Thyroid gland (tissue), 4 donors: Measurements from ENCODE around the gene THBD.

ENCODE experiments used
- CTCF ChIP-seq, 6 experiments: fragments of 200-600 bp in 3 of 6; fragments of 450-650 bp in 3 of 6; sonication (generic) in 3 of 6; IDR thresholded peaks; one replicate each; pipeline ENCODE4 v1.5.1; 2016 to 2019; ENCODE audit warnings: antibody characterized with exemption in 6 of 6, mild to moderate bottlenecking in 2 of 6, inconsistent platforms in 1 of 6, moderate library complexity in 1 of 6
- POLR2A ChIP-seq, 2 donors: fragments of 450-650 bp; IDR thresholded peaks; one replicate each; pipeline ENCODE4 v1.6.1; 2017; ENCODE audit warnings: antibody characterized with exemption in 2 of 2, mild to moderate bottlenecking in 2 of 2, moderate library complexity in 1 of 2

- no peak for TF ChIP-seq CTCF (IDR thresholded peaks at IDR 0.05)
- no peak for TF ChIP-seq POLR2A (IDR thresholded peaks at IDR 0.05)
These were observed 29.0 kb downstream of the THBD start for GRCh38 chr20:23020230-23021018.
